GM12892 (cell line): ENCODE results near the gene CPNE1.

ENCODE experiments used
- POLR2A ChIP-seq: IDR thresholded peaks from 2 replicates; pipeline ENCODE4 v1.6.1; 2011; ENCODE audit warnings: low read depth, low read length, control low read depth
- POLR2AphosphoS5 ChIP-seq: IDR thresholded peaks from 2 replicates; pipeline ENCODE4 v1.6.1; 2011; ENCODE audit warnings: low read depth, low read length, control low read depth

DNA sequence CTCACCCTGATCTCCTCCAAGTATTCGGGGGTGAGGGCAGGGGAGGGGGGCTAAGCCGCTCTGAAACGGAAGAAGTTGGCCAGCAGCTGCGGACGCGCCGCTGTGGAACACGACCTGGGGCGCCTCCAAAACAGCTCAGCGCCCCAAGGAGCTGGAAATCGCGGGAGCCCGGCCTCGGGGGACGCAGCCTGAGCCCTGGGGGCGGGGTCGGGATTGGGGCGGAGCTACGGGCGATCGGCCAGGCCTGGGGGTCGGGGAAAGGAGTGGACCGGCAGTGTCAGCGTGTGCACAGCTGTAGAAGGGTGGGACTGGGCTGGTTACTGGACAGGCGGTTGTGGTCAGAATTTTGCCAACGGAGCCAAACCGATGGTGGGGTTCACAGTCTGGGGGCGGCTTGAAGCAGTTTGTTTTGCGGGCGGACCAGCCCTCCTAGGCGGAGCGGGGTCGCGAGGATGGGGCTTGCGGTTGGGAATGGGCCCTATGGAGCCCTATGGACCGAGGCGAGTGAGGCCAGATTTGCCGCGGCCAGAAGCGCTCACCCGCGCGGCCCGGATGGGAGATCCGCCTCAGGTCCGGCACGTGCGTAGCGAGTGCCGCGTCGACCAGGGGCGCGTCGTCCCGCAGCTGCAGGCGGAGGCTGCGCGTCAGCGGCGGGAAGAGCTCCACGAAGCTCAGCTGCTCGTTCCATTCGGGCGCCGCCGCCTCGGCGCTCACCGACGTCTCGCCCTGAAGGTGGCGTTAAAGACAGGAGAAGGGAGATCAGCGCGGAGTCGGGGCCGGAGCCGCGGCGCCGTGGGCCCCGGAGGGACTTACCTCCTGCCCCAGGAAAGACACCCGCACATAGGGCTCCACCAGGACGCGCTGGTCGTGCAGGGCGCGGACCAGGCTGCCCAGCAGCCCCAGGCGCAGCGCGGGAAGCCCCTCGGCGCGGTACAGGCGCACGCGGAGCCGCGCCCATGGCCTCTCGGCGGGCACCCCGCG is 63.4 kb downstream of the CPNE1 start:
- TF ChIP-seq POLR2AphosphoS5 = no peak
- no peak for TF ChIP-seq POLR2A
